Body of pancreas (tissue), 4 donors: Measurements from ENCODE around the gene OR7G2.

Experiments
- POLR2A ChIP-seq, 3 donors: fragments of 450-650 bp; IDR thresholded peaks; one replicate each; pipeline ENCODE4 v1.6.1; 2016; ENCODE audit warnings: antibody characterized with exemption in 3 of 3, mild to moderate bottlenecking in 2 of 3
- TF ChIP-seq, protein P1 (sequence below), 7 experiments: fragments of 450-650 bp in 4 of 7; fragments of 200-600 bp in 3 of 7; sonication (generic) in 3 of 7; IDR thresholded peaks; one replicate each; pipeline ENCODE4 v1.5.1; 2016 to 2019; ENCODE audit warnings: antibody characterized with exemption in 7 of 7

GRCh38 chr19:9140159-9140874 is 33.0 kb upstream of the OR7G2 start, which contains the start of gene ZNF317:
- TF ChIP-seq, protein P1, sequence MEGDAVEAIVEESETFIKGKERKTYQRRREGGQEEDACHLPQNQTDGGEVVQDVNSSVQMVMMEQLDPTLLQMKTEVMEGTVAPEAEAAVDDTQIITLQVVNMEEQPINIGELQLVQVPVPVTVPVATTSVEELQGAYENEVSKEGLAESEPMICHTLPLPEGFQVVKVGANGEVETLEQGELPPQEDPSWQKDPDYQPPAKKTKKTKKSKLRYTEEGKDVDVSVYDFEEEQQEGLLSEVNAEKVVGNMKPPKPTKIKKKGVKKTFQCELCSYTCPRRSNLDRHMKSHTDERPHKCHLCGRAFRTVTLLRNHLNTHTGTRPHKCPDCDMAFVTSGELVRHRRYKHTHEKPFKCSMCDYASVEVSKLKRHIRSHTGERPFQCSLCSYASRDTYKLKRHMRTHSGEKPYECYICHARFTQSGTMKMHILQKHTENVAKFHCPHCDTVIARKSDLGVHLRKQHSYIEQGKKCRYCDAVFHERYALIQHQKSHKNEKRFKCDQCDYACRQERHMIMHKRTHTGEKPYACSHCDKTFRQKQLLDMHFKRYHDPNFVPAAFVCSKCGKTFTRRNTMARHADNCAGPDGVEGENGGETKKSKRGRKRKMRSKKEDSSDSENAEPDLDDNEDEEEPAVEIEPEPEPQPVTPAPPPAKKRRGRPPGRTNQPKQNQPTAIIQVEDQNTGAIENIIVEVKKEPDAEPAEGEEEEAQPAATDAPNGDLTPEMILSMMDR (IDR thresholded peaks at IDR 0.05): no peak
- peak in 2 of 3 donors; percentile 66 to 70 for TF ChIP-seq POLR2A (IDR thresholded peaks at IDR 0.05)
